ENCODE data around the gene MICU1. TPM values are rescaled to one million over a fixed set of nuclear protein-coding genes. Genes with fewer than 3 reads are reported as not detected.

The MICU1 gene
- total and polyA plus RNA-seq, 2 experiments from 2014 or later, result 27.5 to 52.3 TPM

GRCh38 chr10:72506474-72506873, 119.4 kb downstream of the MICU1 start:
- TF ChIP-seq ZNF114 (CRISPR knock-in tag; IDR thresholded peaks at IDR 0.05) (no peak), JUNB (IDR thresholded peaks at IDR 0.05; ENCODE audit: unreplicated experiment) (no peak)
- Histone ChIP-seq H3K4me3 (no peak overlapping the region), H3K27ac (ENCODE audit: low read depth) (no peak overlapping the region), H3K9me2 (ENCODE audit: insufficient read depth) (no peaks in the 10 kb centered on the region; the same call in 1 of the 2 replicates), H3K27me3 (ENCODE audit: insufficient read depth) (no peaks in the 10 kb centered on the region), H2AFZ (no peak overlapping the region), H3K4me1 (ENCODE audit: insufficient read depth) (no peaks in the 10 kb centered on the region), H3K79me2 (replicated peaks; ENCODE audit: insufficient read depth) (no peaks in the 10 kb centered on the region), H3F3A (replicated peaks; ENCODE audit: low read depth) (no peaks in the 10 kb centered on the region), H3K4me2 (no peak overlapping the region), H4K20me1 (replicated peaks; ENCODE audit: insufficient read depth) (no peaks in the 10 kb centered on the region), H3K36me3 (ENCODE audit: insufficient read depth) (no peaks in the 10 kb centered on the region)
- H3K4me3 Mint-ChIP-seq, result no peak overlapping the region
- H3K27me3 Mint-ChIP-seq (ENCODE audit: insufficient read depth, low read depth, poor library complexity), result no peaks in the 10 kb centered on the region
- no peaks in the 10 kb centered on the region for H3K4me1 Mint-ChIP-seq
- H3K36me3 Mint-ChIP-seq (ENCODE audit: low read depth), result peaks cover 20% of the 10 kb centered on the region
- no peak for DNase-seq (ENCODE audit: low spot score)
- ATAC-seq, result no peak
- H3K9me3 Mint-ChIP-seq, result peaks cover 20% of the 10 kb centered on the region; the same call in 1 of the 3 replicates
- H3K27ac Mint-ChIP-seq, result no peak overlapping the region

GRCh38 chr10:72505435-72505834, 120.4 kb downstream of the MICU1 start:
- Histone ChIP-seq H2AFZ (no peak overlapping the region), H3K79me2 (replicated peaks; ENCODE audit: insufficient read depth) (no peaks in the 10 kb centered on the region), H3K9me2 (ENCODE audit: insufficient read depth) (no peaks in the 10 kb centered on the region; the same call in 1 of the 2 replicates), H3F3A (replicated peaks; ENCODE audit: low read depth) (no peaks in the 10 kb centered on the region), H4K20me1 (replicated peaks; ENCODE audit: insufficient read depth) (no peaks in the 10 kb centered on the region), H3K4me1 (ENCODE audit: insufficient read depth) (no peaks in the 10 kb centered on the region), H3K4me2 (no peak overlapping the region), H3K27me3 (ENCODE audit: insufficient read depth) (no peaks in the 10 kb centered on the region), H3K36me3 (ENCODE audit: insufficient read depth) (no peaks in the 10 kb centered on the region), H3K4me3 (no peak overlapping the region), H3K27ac (ENCODE audit: low read depth) (no peak overlapping the region)
- ATAC-seq (no peak), DNase-seq (ENCODE audit: low spot score) (no peak)
- Mint-ChIP-seq H3K9me3 (peaks cover 20% of the 10 kb centered on the region; the same call in 1 of the 3 replicates), H3K27ac (no peak overlapping the region), H3K27me3 (ENCODE audit: insufficient read depth, low read depth, poor library complexity) (no peaks in the 10 kb centered on the region), H3K36me3 (ENCODE audit: low read depth) (peaks cover 20% of the 10 kb centered on the region), H3K4me1 (no peaks in the 10 kb centered on the region), H3K4me3 (no peak overlapping the region)
- TF ChIP-seq NANOG (IDR thresholded peaks at IDR 0.05; ENCODE audit: borderline replicate concordance), result no peak
- no peak for TF ChIP-seq ZNF331 (CRISPR knock-in tag; IDR thresholded peaks at IDR 0.05; ENCODE audit: low read depth)
- TF ChIP-seq JUNB (IDR thresholded peaks at IDR 0.05; ENCODE audit: unreplicated experiment), result no peak
- no peak for TF ChIP-seq STAT1 (IDR thresholded peaks at IDR 0.05; ENCODE audit: unreplicated experiment)
- no peak for TF ChIP-seq EZH2phosphoT487 (IDR thresholded peaks at IDR 0.05; ENCODE audit: unreplicated experiment)
- TF ChIP-seq ETS1 (IDR thresholded peaks at IDR 0.05), result no peak
- no peak for TF ChIP-seq EZH2 (IDR thresholded peaks at IDR 0.05; ENCODE audit: low read depth, unreplicated experiment)
- no peak for TF ChIP-seq ZNF462 (CRISPR knock-in tag; IDR thresholded peaks at IDR 0.05)
- no peak for TF ChIP-seq REST (IDR thresholded peaks at IDR 0.05; ENCODE audit: unreplicated experiment)

Measured in GM23338 (cell line).